Measurements from ENCODE around the gene GAL3ST1.

- TF ChIP-seq, protein P1, sequence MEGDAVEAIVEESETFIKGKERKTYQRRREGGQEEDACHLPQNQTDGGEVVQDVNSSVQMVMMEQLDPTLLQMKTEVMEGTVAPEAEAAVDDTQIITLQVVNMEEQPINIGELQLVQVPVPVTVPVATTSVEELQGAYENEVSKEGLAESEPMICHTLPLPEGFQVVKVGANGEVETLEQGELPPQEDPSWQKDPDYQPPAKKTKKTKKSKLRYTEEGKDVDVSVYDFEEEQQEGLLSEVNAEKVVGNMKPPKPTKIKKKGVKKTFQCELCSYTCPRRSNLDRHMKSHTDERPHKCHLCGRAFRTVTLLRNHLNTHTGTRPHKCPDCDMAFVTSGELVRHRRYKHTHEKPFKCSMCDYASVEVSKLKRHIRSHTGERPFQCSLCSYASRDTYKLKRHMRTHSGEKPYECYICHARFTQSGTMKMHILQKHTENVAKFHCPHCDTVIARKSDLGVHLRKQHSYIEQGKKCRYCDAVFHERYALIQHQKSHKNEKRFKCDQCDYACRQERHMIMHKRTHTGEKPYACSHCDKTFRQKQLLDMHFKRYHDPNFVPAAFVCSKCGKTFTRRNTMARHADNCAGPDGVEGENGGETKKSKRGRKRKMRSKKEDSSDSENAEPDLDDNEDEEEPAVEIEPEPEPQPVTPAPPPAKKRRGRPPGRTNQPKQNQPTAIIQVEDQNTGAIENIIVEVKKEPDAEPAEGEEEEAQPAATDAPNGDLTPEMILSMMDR (IDR thresholded peaks at IDR 0.05) = no peak
- TF ChIP-seq POLR2A (IDR thresholded peaks at IDR 0.05; ENCODE audit: low read depth) = no peak
- no peak for TF ChIP-seq POLR2AphosphoS5 (IDR thresholded peaks at IDR 0.05)
These were observed 31.7 kb downstream of the GAL3ST1 start for GRCh38 chr22:30542811-30543188.

Data from esophagus muscularis mucosa (tissue), 3 donors.